ENCODE measurements around the gene VAMP8.

VAMP8 gene

DNA sequence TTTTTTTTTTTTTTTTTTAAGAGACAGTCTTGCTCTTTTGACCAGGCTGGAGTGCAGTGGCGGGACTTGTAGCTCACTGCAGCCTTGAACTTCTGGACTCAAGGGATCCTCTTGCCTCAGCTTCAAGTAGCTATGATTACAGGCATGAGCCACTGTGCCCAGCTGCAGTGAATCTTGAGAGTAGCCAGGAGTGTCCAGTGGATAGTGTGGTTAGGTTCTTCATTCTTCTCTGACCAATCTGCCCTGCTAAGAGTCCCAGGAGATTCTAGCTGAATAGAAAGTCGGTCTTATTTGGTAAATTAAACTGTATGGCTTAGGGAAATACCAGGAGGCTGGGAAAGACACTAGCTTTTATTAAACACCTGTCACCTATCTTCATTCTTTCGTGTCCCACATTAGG lies 53.9 kb downstream of the VAMP8 start:
- DNase-seq (ENCODE audit: low read depth): no peak
- TF ChIP-seq, protein P1, sequence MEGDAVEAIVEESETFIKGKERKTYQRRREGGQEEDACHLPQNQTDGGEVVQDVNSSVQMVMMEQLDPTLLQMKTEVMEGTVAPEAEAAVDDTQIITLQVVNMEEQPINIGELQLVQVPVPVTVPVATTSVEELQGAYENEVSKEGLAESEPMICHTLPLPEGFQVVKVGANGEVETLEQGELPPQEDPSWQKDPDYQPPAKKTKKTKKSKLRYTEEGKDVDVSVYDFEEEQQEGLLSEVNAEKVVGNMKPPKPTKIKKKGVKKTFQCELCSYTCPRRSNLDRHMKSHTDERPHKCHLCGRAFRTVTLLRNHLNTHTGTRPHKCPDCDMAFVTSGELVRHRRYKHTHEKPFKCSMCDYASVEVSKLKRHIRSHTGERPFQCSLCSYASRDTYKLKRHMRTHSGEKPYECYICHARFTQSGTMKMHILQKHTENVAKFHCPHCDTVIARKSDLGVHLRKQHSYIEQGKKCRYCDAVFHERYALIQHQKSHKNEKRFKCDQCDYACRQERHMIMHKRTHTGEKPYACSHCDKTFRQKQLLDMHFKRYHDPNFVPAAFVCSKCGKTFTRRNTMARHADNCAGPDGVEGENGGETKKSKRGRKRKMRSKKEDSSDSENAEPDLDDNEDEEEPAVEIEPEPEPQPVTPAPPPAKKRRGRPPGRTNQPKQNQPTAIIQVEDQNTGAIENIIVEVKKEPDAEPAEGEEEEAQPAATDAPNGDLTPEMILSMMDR (IDR thresholded peaks at IDR 0.05; ENCODE audit: low read depth, low read length, missing control alignments): no peak
- no peak overlapping the region for H3K4me3 ChIP-seq (ENCODE audit: low read depth, low read length)

Measured in GM12864 (cell line).